ENCODE data around the gene CIP2A. TPM values are rescaled to one million over a fixed set of nuclear protein-coding genes. Genes with fewer than 3 reads are reported as not detected.

CIP2A gene
- total and polyA plus RNA-seq, 5 donors from 2014 or later, result 0.99 to 6.3 (median 1.7) TPM

DNA sequence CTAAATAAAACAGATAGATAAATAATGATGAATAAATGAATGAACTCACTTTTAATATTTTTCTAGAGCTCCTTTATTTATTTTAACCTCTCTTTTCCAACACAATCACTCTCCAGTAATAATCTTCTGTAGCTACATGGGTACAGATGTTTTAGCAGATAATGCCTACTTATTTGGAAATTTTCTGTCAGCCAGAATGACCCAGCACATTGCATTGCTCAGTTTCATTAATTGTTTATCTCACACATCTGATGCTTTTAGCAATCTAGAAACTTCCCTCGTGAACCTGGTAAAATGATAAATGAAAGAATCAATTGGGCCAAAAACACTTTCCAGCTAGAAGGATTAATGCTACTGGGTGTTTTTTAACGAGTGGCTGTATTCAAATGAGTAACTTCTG lies 64.0 kb downstream of the CIP2A start:
- DNase-seq (no peak), ATAC-seq (ENCODE audit: low read depth in 2 of 2) (no peak)
- Histone ChIP-seq H3K9me3 (ENCODE audit: control insufficient read depth in 2 of 2, low read length in 2 of 2) (no peaks in the 10 kb centered on the region), H3K27ac (ENCODE audit: insufficient read depth, low read length, poor library complexity, severe bottlenecking) (no peak overlapping the region), H3K4me1 (ENCODE audit: control insufficient read depth, insufficient read depth, low read length, poor library complexity, severe bottlenecking) (no peaks in the 10 kb centered on the region), H3K36me3 (ENCODE audit: control insufficient read depth, insufficient read depth, low read length) (no peaks in the 10 kb centered on the region), H3K4me3 (ENCODE audit: low read depth, low read length) (no peak overlapping the region), H3K27me3 (ENCODE audit: control insufficient read depth, insufficient read depth, low read length) (peaks cover 7% of the 10 kb centered on the region)
- no peak overlapping the region for H3K4me3 Mint-ChIP-seq
- peaks cover 11% of the 10 kb centered on the region for H3K27me3 Mint-ChIP-seq
- H3K36me3 Mint-ChIP-seq, result peaks cover 5% of the 10 kb centered on the region
- H3K4me1 Mint-ChIP-seq, result peaks cover 0 to 10% (median 3%) of the 10 kb centered on the region in 4 donors
- no peak overlapping the region for H3K27ac Mint-ChIP-seq
- peaks cover 0 to 3% (median 0%) of the 10 kb centered on the region in 7 donors for H3K9me3 Mint-ChIP-seq

- H3K4me3 ChIP-seq (ENCODE audit: low read depth, low read length), result no peak overlapping the region
- no peak overlapping the region for H3K27ac Mint-ChIP-seq
- no peak overlapping the region for H3K4me3 Mint-ChIP-seq
- DNase-seq (no peak), ATAC-seq (ENCODE audit: low read depth in 2 of 2) (no peak)
- H3K27me3 Mint-ChIP-seq, result peaks cover 6% of the 10 kb centered on the region
- H3K9me3 ChIP-seq (ENCODE audit: control insufficient read depth in 2 of 2, low read length in 2 of 2), result no peaks in the 10 kb centered on the region
- H3K4me1 Mint-ChIP-seq, result peaks cover 2 to 10% (median 4%) of the 10 kb centered on the region in 4 donors
- no peaks in the 10 kb centered on the region for H3K36me3 ChIP-seq (ENCODE audit: control insufficient read depth, insufficient read depth, low read length)
- peaks cover 0 to 2% (median 0%) of the 10 kb centered on the region in 7 donors for H3K9me3 Mint-ChIP-seq
- H3K27me3 ChIP-seq (ENCODE audit: control insufficient read depth, insufficient read depth, low read length), result no peaks in the 10 kb centered on the region
- no peaks in the 10 kb centered on the region for H3K4me1 ChIP-seq (ENCODE audit: control insufficient read depth, insufficient read depth, low read length, poor library complexity, severe bottlenecking)
- H3K36me3 Mint-ChIP-seq, result peaks cover 5% of the 10 kb centered on the region
- no peak overlapping the region for H3K27ac ChIP-seq (ENCODE audit: insufficient read depth, low read length, poor library complexity, severe bottlenecking)
Measured at GRCh38 chr3:108524537-108524936, 64.7 kb downstream of the CIP2A start.

- ATAC-seq (ENCODE audit: low read depth in 2 of 2), result no peak
- H3K36me3 ChIP-seq (ENCODE audit: control insufficient read depth, insufficient read depth, low read length), result no peaks in the 10 kb centered on the region
- peaks cover 5% of the 10 kb centered on the region for H3K27me3 Mint-ChIP-seq
- peaks cover 0 to 2% (median under 1%) of the 10 kb centered on the region in 4 donors for H3K4me1 Mint-ChIP-seq
- peaks cover 3% of the 10 kb centered on the region for H3K27me3 ChIP-seq (ENCODE audit: control insufficient read depth, insufficient read depth, low read length)
- H3K4me1 ChIP-seq (ENCODE audit: control insufficient read depth, insufficient read depth, low read length, poor library complexity, severe bottlenecking), result no peaks in the 10 kb centered on the region
- H3K27ac ChIP-seq (ENCODE audit: insufficient read depth, low read length, poor library complexity, severe bottlenecking), result no peak overlapping the region
- H3K9me3 ChIP-seq (ENCODE audit: control insufficient read depth in 2 of 2, low read length in 2 of 2), result no peaks in the 10 kb centered on the region
- no peak for DNase-seq
- no peak overlapping the region for H3K4me3 ChIP-seq (ENCODE audit: low read depth, low read length)
- H3K9me3 Mint-ChIP-seq, result peaks cover 0 to 2% (median 0%) of the 10 kb centered on the region in 7 donors
- no peak overlapping the region for H3K27ac Mint-ChIP-seq
- no peaks in the 10 kb centered on the region for H3K36me3 Mint-ChIP-seq
- no peak overlapping the region for H3K4me3 Mint-ChIP-seq
Measured at GRCh38 chr3:108518895-108519294, 70.3 kb downstream of the CIP2A start.

- H3K27me3 Mint-ChIP-seq, result peaks cover 5% of the 10 kb centered on the region
- ATAC-seq (ENCODE audit: low read depth in 2 of 2) (no peak), DNase-seq (no peak)
- Histone ChIP-seq H3K4me1 (ENCODE audit: control insufficient read depth, insufficient read depth, low read length, poor library complexity, severe bottlenecking) (no peaks in the 10 kb centered on the region), H3K4me3 (ENCODE audit: low read depth, low read length) (no peak overlapping the region), H3K27ac (ENCODE audit: insufficient read depth, low read length, poor library complexity, severe bottlenecking) (no peak overlapping the region), H3K36me3 (ENCODE audit: control insufficient read depth, insufficient read depth, low read length) (no peaks in the 10 kb centered on the region), H3K27me3 (ENCODE audit: control insufficient read depth, insufficient read depth, low read length) (peaks cover 3% of the 10 kb centered on the region), H3K9me3 (ENCODE audit: control insufficient read depth in 2 of 2, low read length in 2 of 2) (no peaks in the 10 kb centered on the region)
- no peak overlapping the region for H3K4me3 Mint-ChIP-seq
- no peaks in the 10 kb centered on the region for H3K36me3 Mint-ChIP-seq
- H3K4me1 Mint-ChIP-seq, result peaks cover 0 to 5% (median 0%) of the 10 kb centered on the region in 4 donors
- no peak overlapping the region for H3K27ac Mint-ChIP-seq
- peaks cover 0 to under 1% (median 0%) of the 10 kb centered on the region in 7 donors for H3K9me3 Mint-ChIP-seq
Measured at GRCh38 chr3:108516881-108517280, 72.4 kb downstream of the CIP2A start.

DNA sequence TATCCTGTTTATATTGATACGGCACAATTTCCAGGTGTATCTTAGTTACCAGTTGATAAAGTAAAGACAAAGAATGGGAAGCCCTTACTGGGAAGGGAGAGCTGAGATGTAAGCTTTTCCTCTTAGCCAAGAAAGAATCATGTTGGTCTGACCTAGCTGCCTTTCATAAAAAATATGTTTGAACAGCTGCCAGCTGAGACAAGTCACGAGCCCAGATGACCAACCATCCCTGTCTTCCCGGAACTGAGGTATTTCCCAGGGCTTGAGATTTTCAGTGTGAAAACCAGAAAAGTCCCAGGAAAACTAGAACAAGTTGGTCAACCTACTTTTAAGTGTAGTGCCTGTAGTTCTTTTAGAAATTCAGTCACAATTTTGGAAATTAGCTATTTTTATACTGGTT lies 75.3 kb downstream of the CIP2A start:
- DNase-seq (no peak), ATAC-seq (ENCODE audit: low read depth in 2 of 2) (no peak)
- Mint-ChIP-seq H3K4me3 (no peak overlapping the region), H3K9me3 (no peaks in the 10 kb centered on the region), H3K4me1 (peaks cover 0 to 3% (median 0%) of the 10 kb centered on the region in 4 donors), H3K27me3 (peaks cover 5% of the 10 kb centered on the region), H3K27ac (no peak overlapping the region), H3K36me3 (no peaks in the 10 kb centered on the region)
- peaks cover 3% of the 10 kb centered on the region for H3K27me3 ChIP-seq (ENCODE audit: control insufficient read depth, insufficient read depth, low read length)
- H3K27ac ChIP-seq (ENCODE audit: insufficient read depth, low read length, poor library complexity, severe bottlenecking), result no peak overlapping the region
- no peak overlapping the region for H3K4me3 ChIP-seq (ENCODE audit: low read depth, low read length)
- H3K36me3 ChIP-seq (ENCODE audit: control insufficient read depth, insufficient read depth, low read length), result no peaks in the 10 kb centered on the region
- H3K4me1 ChIP-seq (ENCODE audit: control insufficient read depth, insufficient read depth, low read length, poor library complexity, severe bottlenecking), result no peaks in the 10 kb centered on the region
- no peaks in the 10 kb centered on the region for H3K9me3 ChIP-seq (ENCODE audit: control insufficient read depth in 2 of 2, low read length in 2 of 2)

GRCh38 chr3:108512671-108513070 lies 76.6 kb downstream of the CIP2A start:
- Histone ChIP-seq H3K9me3 (ENCODE audit: control insufficient read depth in 2 of 2, low read length in 2 of 2) (no peaks in the 10 kb centered on the region), H3K27me3 (ENCODE audit: control insufficient read depth, insufficient read depth, low read length) (peaks cover 3% of the 10 kb centered on the region), H3K36me3 (ENCODE audit: control insufficient read depth, insufficient read depth, low read length) (no peaks in the 10 kb centered on the region), H3K4me1 (ENCODE audit: control insufficient read depth, insufficient read depth, low read length, poor library complexity, severe bottlenecking) (no peaks in the 10 kb centered on the region), H3K4me3 (ENCODE audit: low read depth, low read length) (no peak overlapping the region), H3K27ac (ENCODE audit: insufficient read depth, low read length, poor library complexity, severe bottlenecking) (no peak overlapping the region)
- DNase-seq, result no peak
- H3K4me1 Mint-ChIP-seq, result peaks cover 0 to 3% (median 0%) of the 10 kb centered on the region in 4 donors
- H3K27me3 Mint-ChIP-seq, result peaks cover 5% of the 10 kb centered on the region
- ATAC-seq (ENCODE audit: low read depth in 2 of 2), result no peak
- no peak overlapping the region for H3K27ac Mint-ChIP-seq
- H3K36me3 Mint-ChIP-seq, result no peaks in the 10 kb centered on the region
- H3K4me3 Mint-ChIP-seq, result no peak overlapping the region
- no peaks in the 10 kb centered on the region for H3K9me3 Mint-ChIP-seq

DNA sequence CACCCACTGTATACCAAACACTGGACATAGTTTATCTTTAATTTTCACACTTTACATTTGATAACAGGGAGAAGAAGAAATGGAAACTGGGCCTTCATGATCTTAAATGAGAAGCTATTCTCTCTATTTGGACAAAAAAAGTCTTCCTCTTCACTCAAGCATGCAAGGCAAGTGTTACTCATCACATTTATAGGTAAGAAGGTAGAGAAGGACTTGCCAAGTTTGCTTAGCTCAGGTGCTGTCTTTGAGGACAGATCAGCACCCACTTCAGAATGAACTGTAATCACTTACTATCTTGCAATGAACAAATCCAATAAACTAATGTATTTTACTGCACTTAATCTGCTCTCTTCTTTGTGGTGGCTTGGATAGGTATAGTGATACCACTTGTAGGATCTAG lies 77.7 kb downstream of the CIP2A start:
- Histone ChIP-seq H3K27me3 (ENCODE audit: control insufficient read depth, insufficient read depth, low read length) (peaks cover 3% of the 10 kb centered on the region), H3K9me3 (ENCODE audit: control insufficient read depth in 2 of 2, low read length in 2 of 2) (no peaks in the 10 kb centered on the region), H3K4me1 (ENCODE audit: control insufficient read depth, insufficient read depth, low read length, poor library complexity, severe bottlenecking) (no peaks in the 10 kb centered on the region), H3K27ac (ENCODE audit: insufficient read depth, low read length, poor library complexity, severe bottlenecking) (no peak overlapping the region), H3K4me3 (ENCODE audit: low read depth, low read length) (no peak overlapping the region), H3K36me3 (ENCODE audit: control insufficient read depth, insufficient read depth, low read length) (no peaks in the 10 kb centered on the region)
- Mint-ChIP-seq H3K27ac (no peak overlapping the region), H3K4me3 (no peak overlapping the region), H3K27me3 (peaks cover 5% of the 10 kb centered on the region), H3K9me3 (no peaks in the 10 kb centered on the region), H3K36me3 (no peaks in the 10 kb centered on the region), H3K4me1 (peaks cover 0 to 3% (median 0%) of the 10 kb centered on the region in 4 donors)
- DNase-seq (no peak), ATAC-seq (ENCODE audit: low read depth in 2 of 2) (no peak)

DNA sequence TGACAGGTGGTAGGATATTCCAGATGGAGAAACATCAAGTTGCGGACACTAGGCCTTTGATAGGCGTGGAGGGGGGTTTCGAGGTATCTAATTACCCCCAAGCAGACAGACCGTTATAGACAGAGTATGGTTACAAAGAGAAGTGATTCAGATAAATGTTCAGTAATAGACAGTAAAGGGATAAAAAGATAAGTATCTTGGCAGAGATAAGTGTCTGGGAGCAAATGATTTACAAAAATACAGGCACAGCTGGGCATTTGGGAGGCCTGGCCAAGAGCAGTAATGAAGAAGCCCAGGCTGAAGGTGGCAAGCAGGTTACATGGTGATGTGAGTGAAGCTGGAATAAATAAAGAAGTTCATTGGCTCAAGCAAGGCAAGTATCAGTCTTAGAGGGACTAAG lies 78.2 kb downstream of the CIP2A start:
- H3K9me3 ChIP-seq (ENCODE audit: control insufficient read depth in 2 of 2, low read length in 2 of 2), result no peaks in the 10 kb centered on the region
- H3K36me3 ChIP-seq (ENCODE audit: control insufficient read depth, insufficient read depth, low read length), result no peaks in the 10 kb centered on the region
- Mint-ChIP-seq H3K36me3 (no peaks in the 10 kb centered on the region), H3K4me1 (peaks cover 0 to 3% (median 1%) of the 10 kb centered on the region in 4 donors), H3K27me3 (peaks cover 5% of the 10 kb centered on the region), H3K9me3 (no peaks in the 10 kb centered on the region), H3K27ac (no peak overlapping the region), H3K4me3 (no peak overlapping the region)
- H3K4me1 ChIP-seq (ENCODE audit: control insufficient read depth, insufficient read depth, low read length, poor library complexity, severe bottlenecking), result no peaks in the 10 kb centered on the region
- no peak for DNase-seq
- H3K27me3 ChIP-seq (ENCODE audit: control insufficient read depth, insufficient read depth, low read length), result no peaks in the 10 kb centered on the region
- no peak for ATAC-seq (ENCODE audit: low read depth in 2 of 2)
- H3K4me3 ChIP-seq (ENCODE audit: low read depth, low read length), result no peak overlapping the region
- no peak overlapping the region for H3K27ac ChIP-seq (ENCODE audit: insufficient read depth, low read length, poor library complexity, severe bottlenecking)
